Measurements from ENCODE around the gene LRFN4.

The LRFN4 gene

GRCh38 chr11:66874232-66874631 lies 17.4 kb downstream of the LRFN4 start:
- no peak for DNase-seq

DNA sequence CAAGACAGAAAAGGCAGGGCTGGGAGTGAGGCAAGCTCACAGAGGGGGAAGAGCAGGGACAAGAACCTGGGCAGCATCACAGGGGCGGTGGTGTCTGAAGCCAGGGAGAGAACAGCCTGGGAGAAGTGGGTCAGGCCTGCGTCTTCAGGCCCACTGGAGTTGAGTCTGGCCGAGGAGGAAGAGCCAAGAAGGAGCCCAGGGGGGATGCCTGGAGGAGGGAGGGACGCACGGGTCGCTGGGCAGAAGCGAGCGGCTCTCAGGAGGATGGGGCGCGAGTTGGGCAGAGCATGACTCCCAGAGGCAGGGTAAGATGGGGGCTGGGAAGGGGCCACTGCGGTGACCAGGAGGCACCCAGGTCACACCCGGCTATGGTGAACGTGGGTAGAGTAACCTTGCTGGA lies 18.5 kb downstream of the LRFN4 start:
- no peak for DNase-seq

DNA sequence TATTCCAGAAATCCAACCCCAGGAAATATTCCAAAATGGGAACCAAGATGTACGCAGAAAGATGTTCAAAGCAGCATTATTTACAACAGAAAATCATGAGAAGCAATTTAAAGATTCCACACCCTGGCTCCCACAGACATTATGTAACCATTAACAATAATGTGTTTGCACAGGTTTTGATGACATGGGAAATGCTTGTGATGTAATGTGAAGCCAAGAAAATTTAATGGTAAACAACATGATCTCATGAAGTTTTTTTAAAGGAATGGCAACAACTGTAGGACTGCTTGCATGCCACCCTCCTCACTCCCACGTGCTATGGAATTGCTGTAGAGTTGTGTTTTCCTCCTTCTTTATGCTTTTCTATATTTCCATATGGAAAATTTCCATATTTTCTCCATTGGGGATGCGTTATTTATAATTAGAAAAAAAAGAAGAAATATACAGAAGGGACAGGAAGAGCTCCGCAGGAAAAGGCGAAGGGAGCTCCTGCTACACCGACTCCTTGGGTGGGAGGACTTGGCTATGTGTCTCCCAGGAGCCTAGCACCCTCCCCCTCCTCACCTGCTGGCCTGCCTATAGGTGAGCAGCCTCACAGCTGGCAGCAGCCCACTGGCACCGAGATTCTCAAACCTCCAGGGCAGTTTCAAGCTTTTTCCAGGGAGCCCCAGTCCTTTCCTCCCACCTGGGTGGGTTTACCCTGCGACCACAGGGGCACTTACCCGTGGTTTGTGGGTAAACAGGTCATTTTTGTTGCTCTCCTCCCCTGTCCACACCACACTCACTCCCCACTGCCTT lies 20.9 kb downstream of the LRFN4 start:
- no peak for DNase-seq

GRCh38 chr11:66878474-66878873 lies 21.6 kb downstream of the LRFN4 start:
- DNase-seq: no peak

- no peak for DNase-seq
Measured at GRCh38 chr11:66879000-66879399, 22.1 kb downstream of the LRFN4 start.

DNA sequence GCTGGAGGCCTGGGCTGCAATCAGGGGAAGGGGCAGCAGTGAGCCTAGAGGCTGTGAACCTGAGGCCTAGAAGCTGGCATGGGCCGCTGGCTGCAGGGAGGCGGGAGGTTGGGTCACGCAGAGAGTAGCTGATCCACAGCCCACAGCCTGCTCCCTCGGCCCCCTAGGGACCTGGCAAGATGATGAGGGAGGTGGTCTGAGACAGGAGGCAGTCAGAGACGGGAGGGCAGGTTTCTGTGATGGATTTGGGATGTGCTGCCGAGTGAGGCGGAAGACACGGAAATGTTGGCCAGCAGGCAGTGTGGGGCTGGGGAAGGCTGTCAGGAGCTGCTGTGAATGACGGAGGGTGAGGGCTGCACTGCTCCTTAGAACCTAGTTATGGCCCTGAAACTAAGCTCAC lies 22.7 kb downstream of the LRFN4 start:
- no peak for DNase-seq

DNA sequence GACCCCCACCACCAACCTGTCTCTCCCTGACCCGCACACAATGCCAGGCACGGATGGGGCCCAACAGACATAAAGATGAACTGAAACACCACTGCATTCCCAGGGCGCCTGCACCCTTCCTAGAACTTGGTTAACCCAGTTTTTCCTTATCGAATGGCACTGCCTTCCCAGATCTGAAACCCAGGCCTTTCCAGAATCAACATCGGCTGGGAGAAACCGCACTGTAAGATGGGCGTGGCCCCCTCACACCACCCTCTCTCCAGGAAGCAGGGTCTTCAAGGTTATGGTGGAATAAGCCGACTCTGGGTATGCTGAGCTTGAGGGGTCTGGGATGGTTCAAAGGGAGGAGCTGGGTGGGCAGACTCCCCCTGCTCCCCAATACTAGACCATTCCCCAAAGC lies 23.1 kb downstream of the LRFN4 start:
- no peak for DNase-seq

- no peak for DNase-seq
Measured at GRCh38 chr11:66880496-66881450, 23.9 kb downstream of the LRFN4 start.

GRCh38 chr11:66881451-66881835 lies 24.6 kb downstream of the LRFN4 start:
- DNase-seq: no peak

- DNase-seq: no peak
Measured at GRCh38 chr11:66881927-66882452, 25.1 kb downstream of the LRFN4 start.

GRCh38 chr11:66882561-66883015 lies 25.7 kb downstream of the LRFN4 start:
- no peak for DNase-seq

DNA sequence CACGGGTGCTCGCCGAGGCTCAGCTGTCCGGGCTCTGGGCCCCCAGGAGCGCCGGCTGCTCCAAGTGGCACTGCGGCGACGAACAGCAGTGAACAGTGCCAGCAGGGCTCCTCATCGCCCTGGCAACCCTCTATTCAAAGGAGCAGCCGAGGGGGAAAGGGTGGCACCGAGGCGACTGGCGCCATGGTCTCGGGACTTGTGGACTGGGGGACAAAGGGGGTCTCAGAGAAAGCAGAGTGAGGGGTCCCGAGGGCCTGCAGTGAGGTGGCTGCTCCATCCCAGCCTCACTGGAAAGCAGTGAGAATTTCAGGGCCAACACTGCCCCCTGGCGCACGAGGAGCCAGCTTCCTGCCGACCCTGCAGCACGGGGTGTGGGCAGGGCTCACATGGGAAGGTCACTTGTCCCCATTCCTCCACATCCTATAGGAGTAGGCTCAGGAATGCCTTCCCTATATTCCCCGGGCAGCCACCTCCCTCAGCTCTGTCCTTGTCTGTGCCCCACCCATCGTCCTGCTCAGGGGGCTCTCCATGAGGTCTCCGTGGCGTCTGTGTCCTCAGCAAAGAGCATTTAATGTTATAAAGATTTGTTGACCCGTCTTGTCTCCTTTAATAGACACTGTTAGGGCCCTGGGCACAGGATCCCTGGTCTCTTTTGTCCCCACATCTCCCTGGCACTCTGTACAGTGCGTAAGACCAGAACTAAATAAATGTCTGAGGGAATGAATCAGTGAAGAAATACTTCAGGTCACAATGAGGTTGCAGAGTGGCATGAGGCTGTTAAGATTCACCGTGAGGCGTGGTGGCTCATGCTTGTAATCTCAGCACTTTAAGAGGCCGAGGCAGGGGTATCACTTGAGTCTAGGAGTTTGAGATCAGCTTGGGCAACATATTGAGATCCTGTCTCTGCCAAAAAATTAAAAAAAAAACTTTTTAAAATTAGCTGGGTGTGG lies 26.4 kb downstream of the LRFN4 start:
- peak; percentile 46 for DNase-seq

DNA sequence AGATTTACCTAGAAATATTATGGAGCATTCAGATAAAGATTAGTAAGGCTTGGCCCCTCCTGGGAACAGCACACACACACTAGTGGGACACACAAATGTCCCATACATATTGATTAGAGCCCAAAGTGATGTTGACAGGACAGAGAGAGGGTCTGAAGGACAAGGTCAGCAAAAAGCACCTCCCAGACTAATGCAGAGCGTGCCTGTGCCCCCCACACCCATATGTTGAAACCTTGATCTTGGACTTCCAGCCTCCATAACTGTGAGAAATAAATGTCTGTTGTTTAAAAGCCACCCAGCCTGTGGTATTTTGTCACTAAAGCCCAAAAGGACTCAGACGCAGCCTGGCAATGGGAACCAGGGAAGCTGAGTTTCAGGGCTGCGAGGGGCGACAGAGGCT lies 27.6 kb downstream of the LRFN4 start:
- no peak for DNase-seq

GRCh38 chr11:66885469-66885868 lies 28.6 kb downstream of the LRFN4 start:
- no peak for DNase-seq

DNA sequence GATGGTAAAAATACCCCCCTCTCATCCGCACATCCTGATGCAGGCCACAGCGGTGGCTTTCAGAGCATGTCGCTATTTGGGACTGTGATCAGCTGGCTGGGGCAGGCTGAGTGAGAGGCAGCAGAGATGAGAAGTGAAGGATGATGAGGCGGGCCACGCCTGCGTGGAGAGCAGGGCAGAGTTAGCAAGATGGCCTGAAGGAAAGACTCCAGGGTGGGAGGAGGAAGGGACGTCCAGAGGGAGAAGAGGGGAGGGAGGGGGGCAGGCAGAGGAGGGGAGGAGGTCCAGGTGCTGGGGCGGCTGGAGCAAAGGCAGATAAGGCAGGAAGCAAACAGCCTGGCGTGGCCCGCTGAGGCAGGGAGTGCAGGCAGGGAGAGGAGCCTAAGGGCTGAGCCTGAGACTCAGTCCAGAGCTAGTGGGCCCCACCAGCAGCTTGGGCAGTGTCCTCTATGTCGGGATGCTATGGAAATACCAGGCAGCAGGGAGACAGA lies 29.1 kb downstream of the LRFN4 start:
- no peak for DNase-seq

DNA sequence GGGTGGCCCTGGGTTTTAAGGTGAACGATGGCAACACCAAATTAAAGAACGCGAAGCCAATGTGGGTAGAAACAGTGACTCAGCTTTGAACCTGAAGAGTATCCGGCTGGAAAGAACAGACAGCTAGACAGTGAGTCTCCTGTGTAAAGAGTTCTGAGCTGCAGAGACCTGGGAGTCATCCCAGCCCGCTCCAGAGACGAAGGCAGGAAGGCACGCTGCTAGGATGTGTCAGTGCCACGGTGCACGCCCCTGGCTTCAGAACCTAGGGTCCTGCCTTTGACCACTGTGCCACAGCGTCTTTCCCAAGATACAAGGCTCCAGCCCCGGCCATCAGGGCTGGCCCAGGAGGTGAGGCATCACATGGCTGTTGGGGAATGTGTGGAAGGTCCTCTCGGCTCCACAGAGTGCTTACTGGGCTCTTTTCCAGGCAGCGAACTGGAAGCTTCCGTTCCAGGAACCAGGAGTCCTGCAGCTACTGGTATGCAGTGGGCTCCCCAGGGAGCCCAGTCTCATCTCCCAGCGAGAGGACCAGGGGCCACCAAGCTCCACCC lies 29.9 kb downstream of the LRFN4 start:
- DNase-seq: no peak

DNA sequence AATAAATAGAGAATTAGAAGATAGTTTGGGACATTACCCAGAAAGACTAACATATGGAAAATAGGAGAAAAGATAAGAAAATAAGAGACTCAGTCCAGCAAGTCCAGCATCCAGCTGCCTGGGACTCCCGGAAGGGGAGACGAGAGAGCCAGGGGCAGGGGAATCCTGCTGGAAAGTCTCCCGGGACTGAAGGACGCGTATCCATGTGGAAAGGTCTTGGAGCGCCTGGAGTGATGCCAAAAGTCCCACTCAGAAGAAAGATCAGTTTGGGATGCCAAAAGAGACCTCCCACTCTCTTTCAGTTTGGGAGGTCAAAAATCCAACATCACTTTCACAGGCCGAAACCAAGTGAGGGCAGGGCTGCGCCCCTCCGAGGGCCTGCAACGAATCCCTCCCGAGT lies 30.7 kb downstream of the LRFN4 start:
- DNase-seq: no peak

DNA sequence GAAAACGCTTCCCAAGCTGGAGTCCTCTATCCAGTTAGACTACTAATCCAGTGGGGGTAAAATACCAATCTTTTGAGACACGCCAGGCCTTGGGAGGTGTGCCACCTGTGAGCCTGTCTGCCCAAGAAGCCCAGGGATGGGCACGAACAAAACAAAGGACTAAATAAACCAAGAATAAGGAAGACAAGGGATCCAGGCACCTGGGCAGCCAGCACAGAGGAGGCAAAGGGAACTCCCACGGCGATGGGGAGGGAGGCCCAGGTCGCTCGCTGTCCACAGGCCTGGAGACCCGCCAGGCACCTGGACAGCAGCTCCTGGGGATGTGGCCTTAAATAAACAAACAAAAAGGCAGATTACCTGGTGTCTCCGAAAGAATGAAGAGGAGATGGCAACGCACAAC lies 31.4 kb downstream of the LRFN4 start:
- DNase-seq: no peak

DNA sequence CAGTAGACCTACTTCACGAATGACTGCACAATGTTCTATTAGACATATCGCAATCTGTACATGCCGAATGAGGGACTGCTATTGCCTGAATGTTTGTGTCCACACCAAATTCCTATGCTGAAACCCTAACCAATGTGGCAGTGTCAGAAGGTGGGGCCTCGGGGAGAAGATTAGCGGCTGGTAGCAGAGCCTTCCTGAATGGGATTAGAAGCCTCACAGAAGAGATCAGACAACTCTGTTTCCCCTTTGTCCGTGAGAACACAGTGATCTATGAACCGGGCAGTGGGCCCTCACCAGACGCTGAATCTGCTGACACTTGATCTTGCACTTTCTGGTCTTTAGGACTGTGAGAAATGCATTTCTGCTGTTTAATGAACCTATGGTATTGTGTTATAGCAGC lies 33.1 kb downstream of the LRFN4 start:
- DNase-seq: no peak

- DNase-seq: no peak
Measured at GRCh38 chr11:66891851-66892660, 35.2 kb downstream of the LRFN4 start.

DNA sequence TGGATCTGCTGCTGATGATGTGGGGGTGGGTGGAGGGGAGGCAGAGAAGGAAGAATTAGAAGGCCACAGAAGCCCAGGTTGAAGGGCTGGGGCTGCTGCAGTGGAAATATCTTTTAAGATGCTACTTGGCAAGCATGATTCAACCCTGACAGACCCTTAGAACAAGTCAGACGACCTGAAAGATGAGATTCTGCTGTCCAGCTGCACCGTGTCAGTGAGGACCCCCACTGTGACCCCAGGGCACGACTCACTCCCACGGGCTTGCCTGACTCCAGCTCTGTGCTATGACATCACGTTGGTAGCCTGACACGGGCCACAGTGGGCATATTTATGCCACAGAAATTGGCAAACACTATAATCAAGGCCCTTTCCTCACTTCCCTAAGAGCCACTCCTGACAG lies 36.0 kb downstream of the LRFN4 start:
- DNase-seq: no peak
